Heart left ventricle (tissue), 16 donors: ENCODE measurements around the gene HPN. TPM values are rescaled to one million over a fixed set of nuclear protein-coding genes. Genes with fewer than 3 reads are reported as not detected.

ENCODE experiments used
- ATAC-seq, 4 donors: fragments of 200-7000 bp; cut with Tn5 transposase; one replicate each; pipeline ENCODE4 v1.9.1; 2020 to 2022; ENCODE audit warnings: moderate library complexity in 4 of 4, mild to moderate bottlenecking in 3 of 4, moderate number of reproducible peaks in 1 of 4
- DNase-seq, 5 donors: peaks; one replicate each; pipeline ENCODE4 v3.0.0-alpha.2; 2020
- H3K27ac ChIP-seq, 12 donors: fragments of 200-600 bp; sonication (generic) in 4 of 12; one replicate each; pipeline versions ENCODE4 v1.5.0 to v1.8.0; 2016 to 2022; ENCODE audit warnings: mild to moderate bottlenecking in 2 of 12
- H3K27me3 ChIP-seq, 9 donors: fragments of 200-600 bp; sonication (generic) in 2 of 9; one replicate each; pipeline versions ENCODE4 v1.5.1 to v1.8.0; 2016 to 2022; ENCODE audit warnings: mild to moderate bottlenecking in 3 of 9
- H3K36me3 ChIP-seq, 9 donors: fragments of 200-600 bp; sonication (generic) in 2 of 9; one replicate each; pipeline versions ENCODE4 v1.5.0 to v1.8.0; 2018 to 2022; ENCODE audit warnings: mild to moderate bottlenecking in 2 of 9
- H3K4me1 ChIP-seq, 12 donors: fragments of 200-600 bp; sonication (generic) in 4 of 12; one replicate each; pipeline versions ENCODE4 v1.5.0 to v1.8.0; 2016 to 2022; ENCODE audit warnings: mild to moderate bottlenecking in 3 of 12
- H3K4me3 ChIP-seq, 12 donors: fragments of 200-600 bp; sonication (generic) in 4 of 12; one replicate each; pipeline versions ENCODE4 v1.5.0 to v1.8.0; 2017 to 2022; ENCODE audit warnings: mild to moderate bottlenecking in 9 of 12, moderate library complexity in 4 of 12
- H3K9me3 ChIP-seq, 12 donors: fragments of 200-600 bp; sonication (generic) in 4 of 12; one replicate each; pipeline versions ENCODE4 v1.5.0 to v1.8.0; 2016 to 2022; ENCODE audit warnings: mild to moderate bottlenecking in 1 of 12
- CTCF ChIP-seq, 12 donors: fragments of 200-600 bp; sonication (generic) in 4 of 12; IDR thresholded peaks; one replicate each; pipeline versions ENCODE4 v1.5.0 to v1.8.0; 2018 to 2022; ENCODE audit warnings: antibody characterized with exemption in 12 of 12, mild to moderate bottlenecking in 5 of 12
- POLR2A ChIP-seq, 2 donors: fragments of 450-650 bp; IDR thresholded peaks; one replicate each; pipeline ENCODE4 v1.6.1; 2017; ENCODE audit warnings: antibody characterized with exemption in 2 of 2, mild to moderate bottlenecking in 2 of 2, moderate library complexity in 2 of 2
- WGBS, 4 donors: extraction: QIAGEN DNeasy Blood & Tissue Kit in 2 of 4; methylation state at CpG; one replicate each; pipeline versions ENCODE4 v1.1.5 to v1.1.7; 2013 to 2018; 5-methylcytosine and 5-hydroxymethylcytosine counted together
- intact Hi-C, 10 donors: fragments of 100-400 bp; cut with DNase I; formaldehyde crosslinking; loops; one replicate each; pipeline versions ENCODE4 v1.11.1 to v1.14.2; 2022
- polyA plus RNA-seq, 2 donors: library from polyadenylated mRNA; stranded (reverse); fragments of 200-250 nt; gene quantifications; one replicate each; pipeline ENCODE4 v1.2.3, GENCODE V29; 2013
- total RNA-seq, 9 donors: library from RNA; depleted of rRNA in 2 of 9; stranded (reverse); fragments of >200 nt in 2 of 9; fragmentation: NEBNext Ultra II Directional in 3 of 9; extraction: Animal tissue kit (Norgen Biotek cat#: 25700) in 3 of 9; gene quantifications; one replicate each; pipeline versions ENCODE4 v1.1.0 to v1.2.4, GENCODE V29; 2016 to 2023
- donor health status: ischemic (EF 13 %, LVEDD 7.1; RV severe dilation, severe dysfunction).
- donor health status: healthy with polysubstance abuse.
- donor health status: DM: no; HTN: yes; CAD: no.
- donor health status: DM: no; HTN: no; CAD: no.
- donor health status: ischemic (EF 25% LVEDD 6.9; RV normal size, moderate dysfunction).
- donor health status: ischemic (EF 25% LVEDD 5.7; RV mildly dilated, moderate dysfunction).
- donor health status: healthy.
- donor health status: DM: yes; HTN: yes; CAD: no.
- donor health status: ischemic (EF 35%, LVEDD 5.7; RV mildly dilated, moderate dysfunction).
- donor health status: nonischemic (EF 11% LVEDD 7.7; RV severe dilation, severe dysfunction).
- donor health status: DM: yes; HTN: yes; CAD: no.
- donor health status: PGD.
- donor health status: ischemic (EF 29% LVEDD 5.4; RV normal size, mild dysfunction).
- donor health status: nonischemic (EF 23%, LVEDD 6.1; RV moderate dilation, normal function).

The HPN gene
- total and polyA plus RNA-seq, 11 donors = 0.80 to 13.4 (median 3.2) TPM

GRCh38 chr19:35033067-35034004, 8.2 kb upstream of the HPN start:
- Histone ChIP-seq H3K4me3 (no peak overlapping the region), H3K4me1 (peaks cover 0 to 32% (median 22%) of the 10 kb centered on the region in 12 donors), H3K27me3 (peaks cover 0 to 7% (median 0%) of the 10 kb centered on the region in 9 donors), H3K36me3 (peaks cover 0 to 24% (median 6%) of the 10 kb centered on the region in 9 donors), H3K9me3 (no peaks in the 10 kb centered on the region), H3K27ac (no peak overlapping the region)
- ATAC-seq (no peak), DNase-seq (no peak)
- 89 to 93% (median 90%) methylated on average over 30 of the region's 30 CpGs for WGBS, 4 donors
- intact Hi-C loops = no loop called here
- TF ChIP-seq CTCF (IDR thresholded peaks at IDR 0.05) (no peak), POLR2A (IDR thresholded peaks at IDR 0.05) (no peak)

- Histone ChIP-seq H3K36me3 (peaks cover 0 to 24% (median 6%) of the 10 kb centered on the region in 9 donors), H3K4me3 (no peak overlapping the region), H3K27ac (no peak overlapping the region), H3K9me3 (no peaks in the 10 kb centered on the region), H3K27me3 (peaks cover 0 to 7% (median 0%) of the 10 kb centered on the region in 9 donors), H3K4me1 (peaks cover 0 to 37% (median 26%) of the 10 kb centered on the region in 12 donors)
- ATAC-seq (no peak), DNase-seq (no peak)
- intact Hi-C loops = no loop called here
- WGBS, 4 donors = 91 to 100% (median 93%) methylated on average over 3 to 17 of the region's 17 CpGs
- no peak for TF ChIP-seq POLR2A (IDR thresholded peaks at IDR 0.05)
- no peak for TF ChIP-seq CTCF (IDR thresholded peaks at IDR 0.05)
These were observed 7.5 kb upstream of the HPN start for GRCh38 chr19:35034005-35034502.

GRCh38 chr19:35034588-35035382, 6.7 kb upstream of the HPN start:
- Histone ChIP-seq H3K36me3 (peaks cover 0 to 24% (median 6%) of the 10 kb centered on the region in 9 donors), H3K4me1 (peaks cover 0 to 40% (median 25%) of the 10 kb centered on the region in 12 donors), H3K9me3 (no peaks in the 10 kb centered on the region), H3K27me3 (peaks cover 0 to 7% (median 0%) of the 10 kb centered on the region in 9 donors), H3K4me3 (no peak overlapping the region), H3K27ac (no peak overlapping the region)
- intact Hi-C loops = no loop called here
- DNase-seq = no peak
- WGBS, 4 donors = 79 to 84% (median 83%) methylated on average over 17 of the region's 17 CpGs
- no peak for TF ChIP-seq POLR2A (IDR thresholded peaks at IDR 0.05)
- no peak for TF ChIP-seq CTCF (IDR thresholded peaks at IDR 0.05)
- no peak for ATAC-seq
